ENCODE data around the gene SLC2A14. TPM values are rescaled to one million over a fixed set of nuclear protein-coding genes. Genes with fewer than 3 reads are reported as not detected.
"Not testable (repeated sequence)": the region's sequence is repeated elsewhere in the genome, so short reads cannot be mapped to it uniquely, and the experiment has no call there.

The SLC2A14 gene
- total RNA-seq, 2 donors from 2014 or later: 0.14 TPM; not detected in 1

DNA sequence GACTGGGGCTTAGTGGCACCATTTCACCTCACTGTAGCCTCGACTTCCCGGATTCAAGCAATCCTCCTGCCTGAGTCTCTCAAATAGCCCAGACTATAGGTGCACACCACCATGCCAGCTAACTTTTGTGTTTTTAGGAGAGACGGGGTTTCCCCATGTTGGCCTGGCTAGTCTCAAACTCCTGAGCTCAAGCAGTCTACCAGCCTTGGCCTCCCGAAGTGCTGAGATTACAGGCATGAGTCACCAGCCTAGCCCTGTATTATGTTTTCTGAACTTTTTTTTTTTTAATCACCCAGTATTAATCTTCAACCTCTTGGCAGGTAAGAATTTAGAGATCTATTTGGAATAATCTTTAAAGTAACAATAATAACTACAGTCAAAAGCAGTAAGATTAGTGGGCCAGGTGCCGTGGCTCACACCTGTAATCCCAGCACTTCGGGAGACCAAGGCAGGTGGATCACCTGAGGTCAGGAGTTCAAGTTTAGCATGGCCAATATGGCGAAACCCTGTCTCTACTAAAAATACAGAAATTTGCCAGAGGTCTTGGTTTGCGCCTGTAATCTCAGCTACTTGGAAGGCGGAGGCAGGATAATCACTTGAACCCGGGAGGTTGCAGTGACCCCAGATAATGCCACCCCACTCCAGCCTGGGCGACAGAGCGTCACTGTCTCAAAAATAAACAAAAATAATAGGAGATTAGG lies 74.9 kb downstream of the SLC2A14 start:
- Mint-ChIP-seq H3K4me3 (no peak overlapping the region), H3K27me3 (ENCODE audit: low read depth) (no peaks in the 10 kb centered on the region), H3K27ac (no peak overlapping the region), H3K9me3 (no peaks in the 10 kb centered on the region), H3K36me3 (ENCODE audit: insufficient read depth in 2 of 2) (no peaks in the 10 kb centered on the region), H3K4me1 (ENCODE audit: low read depth) (no peaks in the 10 kb centered on the region)
- ATAC-seq (replicated peaks in 1 of 2) (no peak), DNase-seq (no peak)

DNA sequence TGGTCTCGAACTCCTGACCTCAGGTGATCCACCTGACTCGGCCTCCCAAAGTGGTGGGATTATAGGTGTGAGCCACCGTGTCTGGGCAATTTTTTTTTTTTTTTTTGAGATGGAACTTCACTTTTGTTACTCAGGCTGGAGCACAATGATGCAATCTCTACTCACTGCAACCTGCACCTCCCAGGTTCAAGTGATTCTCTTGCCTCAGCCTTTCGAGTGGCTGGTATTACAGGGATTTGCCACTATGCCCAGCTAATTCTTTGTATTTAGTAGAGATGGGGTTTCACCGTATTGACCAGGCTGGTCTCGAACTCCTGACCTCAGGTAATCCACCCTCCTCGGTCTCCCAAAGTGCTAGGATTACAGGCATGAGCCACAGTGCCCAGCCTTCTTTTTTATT lies 75.4 kb downstream of the SLC2A14 start:
- not testable (repeated sequence) for H3K36me3 Mint-ChIP-seq (ENCODE audit: insufficient read depth in 2 of 2); H3K4me3 Mint-ChIP-seq; H3K9me3 Mint-ChIP-seq; DNase-seq; H3K27me3 Mint-ChIP-seq (ENCODE audit: low read depth); ATAC-seq (replicated peaks in 1 of 2); H3K4me1 Mint-ChIP-seq (ENCODE audit: low read depth); H3K27ac Mint-ChIP-seq

DNA sequence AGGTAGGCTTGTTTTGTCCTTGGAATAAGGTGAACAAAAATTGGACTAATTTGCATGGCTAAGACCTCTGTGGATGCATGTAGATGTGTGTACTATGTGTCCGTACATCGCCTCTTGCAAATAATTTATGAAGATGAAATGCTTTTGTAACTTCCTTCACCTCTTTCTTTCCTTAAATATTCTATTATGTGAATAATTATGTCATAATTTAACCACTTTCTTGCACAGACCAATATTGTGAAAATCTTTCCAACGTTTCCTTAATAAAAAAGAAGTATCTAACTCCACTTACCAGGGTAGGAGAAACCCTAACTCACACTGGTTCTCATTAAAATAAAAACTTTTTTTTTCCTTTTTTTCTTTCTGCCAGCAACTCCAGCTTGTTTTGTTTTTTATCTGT lies 79.5 kb downstream of the SLC2A14 start:
- H3K36me3 Mint-ChIP-seq (ENCODE audit: insufficient read depth in 2 of 2): no peaks in the 10 kb centered on the region
- no peak for ATAC-seq (replicated peaks in 1 of 2)
- H3K9me3 Mint-ChIP-seq: no peaks in the 10 kb centered on the region
- no peak overlapping the region for H3K4me3 Mint-ChIP-seq
- H3K4me1 Mint-ChIP-seq (ENCODE audit: low read depth): no peaks in the 10 kb centered on the region
- H3K27me3 Mint-ChIP-seq (ENCODE audit: low read depth): no peaks in the 10 kb centered on the region
- DNase-seq: no peak
- no peak overlapping the region for H3K27ac Mint-ChIP-seq

DNA sequence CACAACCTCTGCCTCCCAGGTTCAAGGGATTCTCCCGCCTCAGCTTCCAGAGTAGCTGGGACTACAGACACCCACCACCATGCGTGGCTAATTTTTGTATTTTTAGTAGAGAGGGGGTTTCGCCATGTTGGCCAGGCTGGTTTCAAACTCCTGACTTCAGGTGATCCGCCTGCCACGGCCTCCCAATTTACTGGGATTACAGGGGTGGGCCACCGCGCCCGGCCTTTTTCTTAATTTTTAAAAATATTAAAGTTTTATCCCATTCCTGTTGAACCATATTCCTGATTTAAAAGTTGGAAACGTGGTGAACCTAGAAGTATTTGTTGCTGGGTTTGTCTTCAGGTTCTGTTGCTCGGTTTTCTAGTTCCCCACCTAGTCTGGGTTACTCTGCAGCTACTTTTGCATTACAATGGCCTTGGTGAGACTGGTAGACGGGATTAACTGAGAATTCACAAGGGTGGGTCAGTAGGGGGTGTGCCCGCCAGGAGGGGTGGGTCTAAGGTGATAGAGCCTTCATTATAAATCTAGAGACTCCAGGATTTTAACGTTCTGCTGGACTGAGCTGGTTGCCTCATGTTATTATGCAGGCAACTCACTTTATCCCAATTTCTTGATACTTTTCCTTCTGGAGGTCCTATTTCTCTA lies 83.7 kb downstream of the SLC2A14 start, which contains the start of gene NANOG:
Gene NANOG, plus strand, starts transcription at position 519 of the 645 bp plus-strand sequence. CDS start 213 bp downstream, outside the sequence.
- not testable (repeated sequence) for H3K36me3 Mint-ChIP-seq (ENCODE audit: insufficient read depth in 2 of 2); DNase-seq; H3K4me1 Mint-ChIP-seq (ENCODE audit: low read depth); ATAC-seq (replicated peaks in 1 of 2); H3K9me3 Mint-ChIP-seq; H3K27me3 Mint-ChIP-seq (ENCODE audit: low read depth); H3K4me3 Mint-ChIP-seq; H3K27ac Mint-ChIP-seq

DNA sequence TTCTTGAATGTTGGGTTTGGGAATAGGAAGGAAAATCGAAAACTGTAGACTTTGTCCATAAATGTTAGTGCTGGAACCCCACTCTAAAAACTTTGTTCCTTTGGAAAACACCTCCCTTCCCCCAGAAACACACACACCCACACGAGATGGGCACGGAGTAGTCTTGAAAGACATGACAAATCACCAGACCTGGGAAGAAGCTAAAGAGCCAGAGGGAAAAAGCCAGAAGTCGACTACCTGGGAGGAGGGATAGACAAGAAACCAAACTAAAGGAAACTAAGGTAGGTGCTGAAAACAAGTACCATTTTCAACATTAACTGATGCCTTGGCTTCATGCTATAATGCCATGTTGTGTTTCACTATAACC lies 84.4 kb downstream of the SLC2A14 start:
- no peaks in the 10 kb centered on the region for H3K36me3 Mint-ChIP-seq (ENCODE audit: insufficient read depth in 2 of 2)
- DNase-seq: no peak
- H3K4me1 Mint-ChIP-seq (ENCODE audit: low read depth): no peaks in the 10 kb centered on the region
- H3K4me3 Mint-ChIP-seq: no peak overlapping the region
- H3K27me3 Mint-ChIP-seq (ENCODE audit: low read depth): peaks cover 9% of the 10 kb centered on the region
- H3K27ac Mint-ChIP-seq: no peak overlapping the region
- no peaks in the 10 kb centered on the region for H3K9me3 Mint-ChIP-seq
- no peak for ATAC-seq (replicated peaks in 1 of 2)

DNA sequence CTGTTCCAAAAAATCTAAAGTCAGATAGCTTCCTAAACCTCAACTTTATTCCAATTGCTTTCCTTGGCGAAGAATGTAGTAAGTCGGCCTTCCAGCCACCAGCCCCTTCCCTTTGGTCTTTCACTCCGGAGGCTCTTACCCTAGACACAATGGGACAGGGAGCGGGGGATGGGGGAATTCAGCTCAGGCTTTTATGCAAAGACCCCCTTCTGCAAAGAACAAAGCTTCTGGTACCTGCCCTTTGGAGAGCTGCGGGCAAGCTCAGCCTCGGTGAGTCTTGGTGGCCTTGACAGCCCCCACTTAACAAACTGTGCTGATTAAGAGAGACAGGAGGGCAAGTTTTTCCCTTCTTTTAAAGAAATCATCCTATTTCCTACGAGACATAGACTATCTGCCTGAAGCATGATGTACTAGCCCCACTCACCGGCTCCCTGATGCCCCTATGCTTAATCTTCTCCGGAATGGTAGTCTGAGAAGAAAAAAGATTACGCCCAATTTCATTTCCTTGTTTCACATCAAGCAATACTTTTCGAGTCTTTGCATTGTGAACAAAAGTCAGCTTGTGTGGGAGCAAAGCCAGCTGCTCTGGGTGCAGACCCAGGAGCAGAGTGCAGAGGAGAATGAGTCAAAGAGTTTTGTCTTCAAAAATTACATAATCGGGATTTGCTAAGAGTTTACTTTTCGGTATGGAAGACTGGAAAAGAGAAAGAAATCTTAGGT lies 85.0 kb downstream of the SLC2A14 start:
- Mint-ChIP-seq H3K36me3 (ENCODE audit: insufficient read depth in 2 of 2) (no peaks in the 10 kb centered on the region), H3K9me3 (no peaks in the 10 kb centered on the region), H3K27ac (no peak overlapping the region), H3K27me3 (ENCODE audit: low read depth) (peaks cover 9% of the 10 kb centered on the region), H3K4me1 (ENCODE audit: low read depth) (no peaks in the 10 kb centered on the region), H3K4me3 (no peak overlapping the region)
- DNase-seq (no peak), ATAC-seq (replicated peaks in 1 of 2) (no peak)

DNA sequence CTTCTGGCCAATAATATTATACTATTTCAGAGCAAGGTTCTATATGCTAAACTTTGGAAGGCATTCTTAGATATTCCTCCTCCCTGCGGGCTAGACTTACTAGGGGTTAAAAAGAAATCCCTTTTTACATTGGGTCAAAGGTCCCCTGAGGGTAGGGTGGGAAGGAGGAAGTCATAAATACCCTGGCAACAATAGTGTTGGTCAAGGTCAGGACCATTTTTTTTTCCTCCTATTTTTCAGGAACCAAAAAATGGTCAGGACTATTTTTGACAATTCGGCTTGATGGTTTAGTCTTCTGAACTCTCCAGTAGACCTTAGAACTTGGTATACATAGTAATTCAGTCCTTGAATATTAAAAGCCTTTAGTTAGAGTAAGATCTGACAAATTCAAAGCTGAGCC lies 88.0 kb downstream of the SLC2A14 start:
- no peaks in the 10 kb centered on the region for H3K4me1 Mint-ChIP-seq (ENCODE audit: low read depth)
- no peak for DNase-seq
- H3K9me3 Mint-ChIP-seq: no peaks in the 10 kb centered on the region
- no peak for ATAC-seq (replicated peaks in 1 of 2)
- H3K27me3 Mint-ChIP-seq (ENCODE audit: low read depth): peaks cover 9% of the 10 kb centered on the region
- no peaks in the 10 kb centered on the region for H3K36me3 Mint-ChIP-seq (ENCODE audit: insufficient read depth in 2 of 2)
- no peak overlapping the region for H3K27ac Mint-ChIP-seq
- H3K4me3 Mint-ChIP-seq: no peak overlapping the region

DNA sequence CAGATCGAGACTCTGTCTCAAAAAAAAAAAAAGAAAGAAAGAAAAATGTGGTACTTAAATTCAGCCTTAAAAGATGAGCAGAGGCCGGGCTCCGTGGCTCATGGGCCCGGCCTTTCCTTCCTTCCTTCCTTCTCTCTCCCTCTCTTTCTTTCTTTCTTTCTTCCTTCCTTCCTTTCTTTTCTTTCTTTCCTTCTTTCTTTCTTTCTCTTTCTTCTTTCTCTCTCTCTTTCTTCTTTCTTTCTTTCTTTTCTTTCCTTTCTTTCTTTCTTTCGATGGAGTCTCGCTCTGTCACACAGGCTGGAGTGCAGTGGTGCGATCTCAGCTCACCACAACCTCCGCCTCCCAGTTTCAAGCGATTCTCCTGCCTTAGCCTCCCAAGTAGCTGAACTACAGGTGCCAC lies 89.3 kb downstream of the SLC2A14 start:
- H3K9me3 Mint-ChIP-seq; ATAC-seq (replicated peaks in 1 of 2); H3K27me3 Mint-ChIP-seq (ENCODE audit: low read depth); H3K27ac Mint-ChIP-seq; H3K36me3 Mint-ChIP-seq (ENCODE audit: insufficient read depth in 2 of 2); DNase-seq; H3K4me1 Mint-ChIP-seq (ENCODE audit: low read depth); H3K4me3 Mint-ChIP-seq: not testable (repeated sequence)

DNA sequence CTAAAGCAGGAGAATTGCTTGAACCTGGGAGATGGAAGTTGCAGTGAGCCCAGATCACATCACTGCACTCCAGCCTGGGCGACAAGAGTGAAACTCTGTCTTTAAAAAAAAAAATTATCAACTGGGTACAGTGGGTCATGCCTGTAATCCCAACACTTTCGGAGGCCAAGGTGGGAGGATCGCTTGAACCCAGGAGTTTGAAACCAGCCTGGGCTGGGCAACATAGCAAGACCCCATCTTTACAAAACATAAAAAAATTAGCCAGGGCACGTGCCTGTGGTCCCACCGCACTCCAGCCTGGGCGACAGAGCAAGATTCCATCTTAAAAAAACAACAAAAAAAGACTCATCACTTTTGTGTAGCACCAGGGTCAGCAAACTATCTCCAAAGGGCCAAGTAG lies 90.7 kb downstream of the SLC2A14 start:
- H3K9me3 Mint-ChIP-seq: no peaks in the 10 kb centered on the region
- ATAC-seq (replicated peaks in 1 of 2) (no peak), DNase-seq (no peak)
- no peak overlapping the region for H3K4me3 Mint-ChIP-seq
- no peaks in the 10 kb centered on the region for H3K36me3 Mint-ChIP-seq (ENCODE audit: insufficient read depth in 2 of 2)
- H3K4me1 Mint-ChIP-seq (ENCODE audit: low read depth): no peaks in the 10 kb centered on the region
- no peak overlapping the region for H3K27ac Mint-ChIP-seq
- H3K27me3 Mint-ChIP-seq (ENCODE audit: low read depth): peaks cover 6% of the 10 kb centered on the region

DNA sequence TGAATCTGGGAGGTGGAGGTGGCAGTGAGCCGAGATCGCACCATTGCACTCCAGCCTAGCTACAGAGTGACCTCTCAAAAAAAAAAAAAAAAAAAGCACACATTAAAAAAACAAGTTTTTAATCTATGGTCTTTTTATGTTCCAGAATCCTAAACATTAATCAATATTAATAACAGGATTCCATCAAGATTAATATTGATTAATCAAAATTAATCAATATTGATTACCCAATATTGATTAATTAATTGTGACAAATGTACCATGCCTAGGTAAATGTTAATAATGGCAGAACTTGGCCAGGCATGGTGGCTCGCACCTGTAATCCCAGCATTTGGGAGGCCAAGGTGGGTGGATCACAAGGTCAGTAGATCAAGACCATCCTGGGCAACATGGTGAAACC lies 91.4 kb downstream of the SLC2A14 start:
- Mint-ChIP-seq H3K9me3 (no peaks in the 10 kb centered on the region), H3K27ac (no peak overlapping the region), H3K36me3 (ENCODE audit: insufficient read depth in 2 of 2) (no peaks in the 10 kb centered on the region), H3K27me3 (ENCODE audit: low read depth) (no peaks in the 10 kb centered on the region), H3K4me3 (no peak overlapping the region), H3K4me1 (ENCODE audit: low read depth) (no peaks in the 10 kb centered on the region)
- ATAC-seq (replicated peaks in 1 of 2) (no peak), DNase-seq (no peak)

DNA sequence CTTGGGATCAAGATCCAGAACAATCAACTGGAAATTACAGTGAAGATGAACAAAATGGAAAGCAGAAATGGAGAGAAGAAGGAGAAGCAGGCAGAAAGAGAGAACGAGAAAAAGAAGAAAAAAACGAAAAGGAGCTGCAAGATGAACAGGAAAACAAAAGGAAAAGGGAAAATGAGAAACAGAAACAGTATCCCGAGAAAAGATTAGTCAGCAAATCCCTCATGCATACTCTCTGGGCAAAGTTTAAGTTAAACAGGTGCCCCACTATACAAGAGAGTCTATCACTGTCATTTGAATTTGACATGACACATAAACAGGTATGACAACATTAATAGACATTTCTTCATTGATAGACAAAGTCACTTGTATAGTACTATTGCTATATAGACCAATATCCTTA lies 102.7 kb downstream of the SLC2A14 start:
- DNase-seq (no peak), ATAC-seq (replicated peaks in 1 of 2) (no peak)
- Mint-ChIP-seq H3K27ac (no peak overlapping the region), H3K4me3 (no peak overlapping the region), H3K4me1 (ENCODE audit: low read depth) (no peaks in the 10 kb centered on the region), H3K36me3 (ENCODE audit: insufficient read depth in 2 of 2) (no peaks in the 10 kb centered on the region), H3K27me3 (ENCODE audit: low read depth) (no peaks in the 10 kb centered on the region), H3K9me3 (no peaks in the 10 kb centered on the region)
